Ascending aorta (tissue), 2 donors: ENCODE measurements around the gene CMYA5. TPM values are rescaled to one million over a fixed set of nuclear protein-coding genes. Genes with fewer than 3 reads are reported as not detected.

Source experiments
- DNase-seq, 2 donors: peaks; one replicate each; pipeline ENCODE4 v3.0.0-alpha.2; 2019; ENCODE audit warnings: low spot score in 2 of 2
- H3K27ac ChIP-seq, 2 donors: fragments of 200-600 bp; sonication (generic); one replicate each; pipeline ENCODE4 v1.5.1; 2016 to 2017; ENCODE audit warnings: mild to moderate bottlenecking in 1 of 2
- H3K27me3 ChIP-seq: fragments of 200-600 bp; sonication (generic); one replicate; pipeline ENCODE4 v1.5.1; 2017
- H3K36me3 ChIP-seq, 2 donors: fragments of 200-600 bp; sonication (generic); one replicate each; pipeline ENCODE4 v1.5.1; 2016
- H3K4me1 ChIP-seq, 2 donors: fragments of 200-600 bp; sonication (generic); one replicate each; pipeline ENCODE4 v1.5.1; 2016 to 2017; ENCODE audit warnings: mild to moderate bottlenecking in 1 of 2
- H3K4me3 ChIP-seq, 2 donors: fragments of 200-600 bp; sonication (generic); one replicate each; pipeline ENCODE4 v1.5.1; 2016 to 2017; ENCODE audit warnings: mild to moderate bottlenecking in 1 of 2
- H3K9me3 ChIP-seq, 2 donors: fragments of 200-600 bp; sonication (generic); one replicate each; pipeline ENCODE4 v1.5.1; 2016
- CTCF ChIP-seq, 3 experiments: fragments of 200-600 bp in 2 of 3; fragments of 450-650 bp in 1 of 3; sonication (generic) in 2 of 3; IDR thresholded peaks; one replicate each; pipeline ENCODE4 v1.5.1; 2016 to 2019; ENCODE audit warnings: antibody characterized with exemption in 3 of 3, mild to moderate bottlenecking in 1 of 3, moderate library complexity in 1 of 3
- intact Hi-C: fragments of 100-400 bp; cut with DNase I; formaldehyde crosslinking; loops from one replicate; pipeline ENCODE4 v1.15.1; 2023
- total RNA-seq: library from RNA; depleted of rRNA; stranded (reverse); fragments of >200 nt; gene quantifications from one replicate; pipeline ENCODE4 v1.1.0, GENCODE V29; 2016

CMYA5 gene
- total RNA-seq, 1 donor from 2014 or later = 1.2 TPM

DNA sequence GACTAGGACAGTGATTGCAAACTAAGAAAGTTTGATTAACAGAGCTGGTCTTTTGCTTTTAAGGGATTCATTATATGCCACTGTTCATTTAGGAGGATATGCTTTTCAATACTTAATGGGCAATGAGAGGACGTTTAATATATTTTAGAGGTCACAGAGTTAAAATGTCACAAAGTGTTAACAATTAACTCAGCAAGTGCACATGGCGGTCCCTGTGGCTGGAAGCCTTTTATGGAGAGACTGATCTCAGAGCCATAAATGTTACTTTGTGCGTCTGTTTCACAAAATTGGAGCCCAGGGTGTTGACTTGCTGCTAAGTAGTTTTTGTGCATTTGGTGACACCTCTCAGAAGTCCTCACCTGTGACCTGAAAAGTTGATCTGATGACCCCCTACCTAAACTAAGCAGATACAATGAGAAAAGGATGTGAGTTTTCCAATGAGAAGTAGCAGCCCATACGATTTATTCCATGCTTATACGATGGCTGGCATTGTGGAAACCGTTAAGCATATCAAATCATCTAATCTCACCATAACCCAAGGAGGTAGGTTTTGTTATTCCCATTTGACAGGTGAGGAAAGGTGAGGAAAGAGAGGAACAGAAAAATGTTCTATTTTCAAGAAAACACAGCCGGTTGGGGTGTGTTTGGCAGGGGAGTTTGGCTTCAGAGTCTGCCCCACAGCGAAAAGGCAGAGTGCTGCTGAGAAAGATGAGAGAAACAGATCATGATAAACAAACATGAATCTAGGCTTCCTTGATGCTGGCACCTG is 64.4 kb downstream of the CMYA5 start:
- no peak for DNase-seq
- Histone ChIP-seq H3K36me3 (no peaks in the 10 kb centered on the region), H3K4me1 (no peaks in the 10 kb centered on the region), H3K4me3 (no peak overlapping the region), H3K27ac (no peak overlapping the region), H3K9me3 (no peaks in the 10 kb centered on the region), H3K27me3 (no peaks in the 10 kb centered on the region)
- intact Hi-C loops = no loop called here
- no peak for TF ChIP-seq CTCF (IDR thresholded peaks at IDR 0.05)

DNA sequence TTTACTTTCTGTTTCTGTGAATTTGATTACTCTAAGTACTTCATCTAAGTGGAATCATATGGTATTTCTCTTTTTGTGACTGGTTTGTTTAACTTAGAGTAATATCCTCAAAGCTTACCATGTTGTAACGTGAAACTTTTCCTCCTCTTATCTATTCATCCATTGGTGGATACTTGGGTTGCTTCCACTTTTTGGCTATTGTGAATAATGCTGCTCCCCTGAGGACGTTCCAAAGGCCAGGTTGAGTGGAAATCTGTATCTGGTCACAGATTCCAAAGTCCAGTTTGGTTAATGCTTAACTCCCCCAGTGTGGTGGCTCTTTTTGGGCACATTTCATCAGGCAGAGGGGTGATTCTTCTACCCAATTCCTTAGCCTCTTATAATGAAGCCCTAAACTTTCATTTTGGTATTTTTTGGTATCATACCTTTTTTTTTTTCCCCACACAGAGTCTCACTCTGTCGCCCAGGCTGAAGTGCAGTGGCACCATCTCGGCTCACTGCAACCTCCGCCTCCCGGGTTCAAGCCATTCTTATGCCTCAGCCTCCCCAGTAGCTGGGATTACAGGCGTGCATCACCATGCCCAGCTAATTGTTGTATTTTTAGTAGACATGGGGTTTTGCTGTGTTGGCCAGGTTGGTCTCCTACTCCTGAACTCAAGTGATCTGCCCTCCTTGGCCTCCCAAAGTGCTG is 65.4 kb downstream of the CMYA5 start:
- no peak overlapping the region for H3K27ac ChIP-seq
- DNase-seq = no peak
- no peaks in the 10 kb centered on the region for H3K27me3 ChIP-seq
- no peaks in the 10 kb centered on the region for H3K36me3 ChIP-seq
- intact Hi-C loops = no loop called here
- H3K4me1 ChIP-seq = no peaks in the 10 kb centered on the region
- no peak overlapping the region for H3K4me3 ChIP-seq
- no peak for TF ChIP-seq CTCF (IDR thresholded peaks at IDR 0.05)
- no peaks in the 10 kb centered on the region for H3K9me3 ChIP-seq

GRCh38 chr5:79756076-79756475 is 66.4 kb downstream of the CMYA5 start:
- no peak for DNase-seq
- no peak for TF ChIP-seq CTCF (IDR thresholded peaks at IDR 0.05)
- intact Hi-C loops = no loop called here
- H3K27me3 ChIP-seq = no peaks in the 10 kb centered on the region
- no peaks in the 10 kb centered on the region for H3K9me3 ChIP-seq
- no peak overlapping the region for H3K27ac ChIP-seq
- H3K4me1 ChIP-seq = no peaks in the 10 kb centered on the region
- H3K4me3 ChIP-seq = no peak overlapping the region
- H3K36me3 ChIP-seq = no peaks in the 10 kb centered on the region

GRCh38 chr5:79759436-79759835 is 69.8 kb downstream of the CMYA5 start:
- Histone ChIP-seq H3K36me3 (no peaks in the 10 kb centered on the region), H3K27ac (no peak overlapping the region)

GRCh38 chr5:79759848-79760247 is 70.2 kb downstream of the CMYA5 start:
- Histone ChIP-seq H3K36me3 (no peaks in the 10 kb centered on the region), H3K27me3 (no peaks in the 10 kb centered on the region), H3K9me3 (no peaks in the 10 kb centered on the region), H3K4me3 (no peak overlapping the region), H3K4me1 (no peaks in the 10 kb centered on the region), H3K27ac (no peak overlapping the region)
- DNase-seq = no peak
- intact Hi-C loops = no loop called here
- no peak for TF ChIP-seq CTCF (IDR thresholded peaks at IDR 0.05)

More at GRCh38 chr5:79759436-79759835, 69.8 kb downstream of the CMYA5 start:
- intact Hi-C loops = no loop called here
- DNase-seq = no peak
- no peak for TF ChIP-seq CTCF (IDR thresholded peaks at IDR 0.05)
- Histone ChIP-seq H3K27me3 (no peaks in the 10 kb centered on the region), H3K4me3 (no peak overlapping the region), H3K4me1 (no peaks in the 10 kb centered on the region), H3K9me3 (no peaks in the 10 kb centered on the region)
